ENCODE measurements around the gene TRIM9.
"Not testable (repeated sequence)": the region's sequence is repeated elsewhere in the genome, so short reads cannot be mapped to it uniquely, and the experiment has no call there.

The TRIM9 gene

GRCh38 chr14:51002406-51002999 is 92.4 kb downstream of the TRIM9 start:
- no peak for DNase-seq

DNA sequence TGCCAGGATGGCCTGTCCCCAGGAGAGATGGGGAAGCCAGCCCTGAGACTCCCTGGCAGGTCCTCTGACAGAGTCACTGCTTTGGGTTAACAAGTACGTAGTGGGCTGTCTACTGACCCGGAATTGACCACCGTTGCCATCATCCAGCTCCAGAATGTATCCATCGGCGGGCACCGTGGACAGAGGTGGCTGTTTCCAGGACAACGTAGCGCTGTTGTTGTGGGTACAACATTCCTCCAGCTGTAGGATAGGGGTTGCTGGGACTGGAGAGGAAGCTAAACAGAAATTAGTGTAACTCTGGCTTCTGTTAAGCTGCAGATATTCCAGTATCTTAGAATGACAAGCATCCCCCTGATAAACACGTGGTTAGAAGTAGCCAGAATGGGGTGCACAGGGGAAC is 94.3 kb downstream of the TRIM9 start:
- DNase-seq: no peak

DNA sequence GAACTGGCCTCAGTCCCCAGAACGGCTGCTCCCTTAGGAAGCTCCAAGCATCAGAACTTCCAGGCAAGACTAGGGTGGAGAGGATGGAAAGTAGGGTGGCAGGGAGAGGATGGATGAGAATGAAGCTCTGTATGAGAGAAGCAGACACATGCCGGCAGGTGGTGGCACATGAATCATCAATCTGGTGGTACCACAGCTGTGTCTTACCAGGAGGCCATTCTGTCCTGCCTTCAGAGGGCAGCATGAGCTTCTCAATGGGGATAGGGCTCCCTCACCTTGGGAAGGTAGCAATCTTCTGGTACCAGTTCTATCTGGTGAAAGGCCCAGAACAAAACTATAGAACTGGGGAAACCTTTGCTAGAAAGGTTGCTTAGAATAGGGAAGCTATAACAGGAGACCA is 95.2 kb downstream of the TRIM9 start:
- DNase-seq: no peak

- no peak for DNase-seq
These were observed 96.3 kb downstream of the TRIM9 start for GRCh38 chr14:50998612-50999011.

GRCh38 chr14:50997712-50998111 is 97.2 kb downstream of the TRIM9 start:
- DNase-seq: peak; percentile 22

DNA sequence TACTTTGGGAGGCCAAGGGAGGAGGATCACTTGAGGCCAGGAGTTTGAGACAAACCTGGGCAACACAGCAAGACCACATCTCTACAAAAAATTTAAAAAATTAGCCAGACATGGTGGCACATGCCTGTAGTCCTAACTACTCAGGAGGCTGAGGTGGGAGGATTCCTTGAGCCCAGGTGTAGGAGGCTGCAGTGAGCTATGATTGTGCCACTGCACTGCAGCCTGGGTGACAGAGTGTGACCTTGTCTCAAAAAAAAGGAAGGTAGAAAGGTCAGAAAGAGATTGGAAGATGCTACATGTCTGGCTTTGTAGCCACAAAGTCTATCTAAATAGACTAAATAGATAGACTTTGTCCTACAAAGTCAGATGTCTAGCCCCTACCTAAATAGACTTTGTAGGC is 100.7 kb downstream of the TRIM9 start:
- not testable (repeated sequence) for DNase-seq

GRCh38 chr14:50985859-50986331 is 109.0 kb downstream of the TRIM9 start:
- DNase-seq: no peak

- DNase-seq: no peak
These were observed 109.6 kb downstream of the TRIM9 start for GRCh38 chr14:50985124-50985858.

GRCh38 chr14:50984036-50984710 is 110.7 kb downstream of the TRIM9 start:
- DNase-seq: no peak

DNA sequence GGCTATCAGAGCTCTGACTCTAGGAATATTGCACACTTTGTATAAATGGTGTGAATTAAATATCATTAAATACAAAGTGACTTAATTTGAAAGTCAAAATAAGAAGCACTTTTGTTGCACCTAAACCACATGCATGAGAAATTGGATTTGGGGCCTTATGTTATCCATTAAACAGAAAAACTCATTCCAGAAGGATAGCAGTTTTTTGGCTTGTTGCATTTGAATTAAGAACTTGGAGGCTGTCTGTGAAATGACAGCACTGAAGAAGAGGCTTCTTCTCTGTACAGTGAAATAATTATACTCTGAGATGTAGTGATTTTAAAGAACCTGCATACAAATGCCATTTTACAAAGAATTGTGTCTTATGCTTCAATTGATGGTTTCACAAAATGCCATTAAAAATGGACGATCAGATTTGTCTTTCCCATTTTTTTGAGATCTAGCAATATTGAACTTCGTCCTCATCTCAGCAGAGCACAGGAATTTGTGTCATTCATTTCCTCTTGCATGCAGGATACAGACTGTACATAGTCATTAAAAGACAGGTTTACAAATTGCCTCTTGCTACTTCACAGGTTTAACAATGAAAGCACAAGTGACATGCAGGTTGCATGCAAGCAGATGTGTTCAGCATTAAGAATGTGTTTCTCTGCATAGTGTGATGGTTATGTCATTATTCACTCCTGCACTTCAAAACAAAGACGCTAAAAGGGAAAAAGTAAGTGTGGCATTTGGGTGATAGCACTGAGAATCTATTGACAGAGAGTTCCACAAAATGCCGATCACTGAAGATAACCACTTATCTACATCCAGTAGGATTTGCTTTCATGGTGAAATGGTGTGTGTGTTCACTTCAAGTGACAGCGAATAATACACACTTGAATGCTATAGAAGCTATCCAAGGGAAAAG is 114.7 kb downstream of the TRIM9 start:
- DNase-seq: no peak

- DNase-seq: no peak
These were observed 116.0 kb downstream of the TRIM9 start for GRCh38 chr14:50978888-50979287.

- DNase-seq: no peak
These were observed 116.4 kb downstream of the TRIM9 start for GRCh38 chr14:50978529-50978871.

DNA sequence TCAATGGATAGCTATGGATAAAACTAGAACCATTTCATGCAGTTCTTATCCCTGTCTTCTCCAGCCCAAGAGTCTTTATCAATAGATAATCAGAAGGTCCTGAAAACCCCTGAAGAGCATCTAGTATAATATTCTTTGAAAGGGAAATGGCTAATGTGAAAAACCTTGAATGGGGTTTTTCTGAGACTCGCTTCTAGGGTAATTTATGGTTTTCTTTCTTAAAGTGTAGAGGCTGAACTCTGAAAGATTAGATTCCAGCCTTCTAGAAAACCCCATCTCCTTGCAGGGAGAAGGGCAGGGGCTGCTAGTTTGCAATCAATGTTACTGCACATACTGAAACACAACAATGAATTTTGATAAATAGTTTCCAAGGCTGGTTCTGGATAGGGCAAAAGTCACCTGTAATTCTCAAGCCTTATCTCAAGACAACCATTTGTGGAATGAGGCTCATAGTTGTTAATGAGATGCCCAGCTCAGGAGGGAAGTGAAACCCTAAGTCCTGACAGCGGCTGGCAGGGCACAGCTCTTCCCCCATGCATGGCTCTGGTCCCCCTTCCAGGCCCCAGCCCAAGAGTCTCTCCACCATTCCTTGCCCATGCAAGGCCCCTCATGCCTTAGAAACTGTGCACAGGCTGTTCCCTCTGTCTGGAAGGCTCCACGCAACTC is 116.9 kb downstream of the TRIM9 start:
- no peak for DNase-seq

GRCh38 chr14:50974118-50974517 is 120.8 kb downstream of the TRIM9 start:
- DNase-seq: no peak

GRCh38 chr14:50972734-50973133 is 122.2 kb downstream of the TRIM9 start:
- DNase-seq: no peak

GRCh38 chr14:50970886-50971781 is 123.8 kb downstream of the TRIM9 start:
- DNase-seq: no peak

DNA sequence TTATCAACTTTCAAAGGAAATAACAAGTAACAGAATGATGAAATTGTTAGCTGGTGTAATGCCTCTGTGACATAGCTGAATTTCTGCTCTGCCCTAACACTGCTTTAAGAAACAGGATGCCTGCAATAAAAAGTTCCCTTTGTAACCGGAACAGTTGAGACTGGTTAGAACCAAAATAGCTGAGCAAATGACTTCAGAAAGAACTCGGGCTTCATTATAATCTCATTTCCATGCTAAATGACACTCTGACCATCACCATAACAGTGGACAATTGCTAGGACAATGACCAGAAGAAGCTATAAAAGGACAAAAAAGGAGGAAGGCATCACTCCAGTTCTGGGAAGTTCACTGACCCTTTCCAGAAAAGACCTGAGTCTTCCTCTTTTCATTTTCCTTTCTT is 127.1 kb downstream of the TRIM9 start:
- no peak for DNase-seq

- DNase-seq: peak; percentile 92
These were observed 127.8 kb downstream of the TRIM9 start for GRCh38 chr14:50967103-50967502.

GRCh38 chr14:50964683-50965390 is 130.1 kb downstream of the TRIM9 start:
- DNase-seq: peak; percentile 99

- no peak for DNase-seq
These were observed 131.0 kb downstream of the TRIM9 start for GRCh38 chr14:50963919-50964318.
